Thoracic aorta (tissue), 2 donors: ENCODE data around the gene KNDC1. TPM values are rescaled to one million over a fixed set of nuclear protein-coding genes. Genes with fewer than 3 reads are reported as not detected.

Experiments
- ATAC-seq: fragments of 150-250 bp; one replicate; pipeline ENCODE4 v1.8.0; 2017; ENCODE audit warnings: low read depth; ENCODE audit not compliant: insufficient number of reproducible peaks, low FRiP score
- DNase-seq: peaks from one replicate; pipeline ENCODE4 v3.0.0-alpha.2; 2020; ENCODE audit warnings: low spot score
- H3K27ac ChIP-seq, 2 donors: fragments of 200-600 bp; sonication (generic); 1 replicate in 1 of 2; 2 replicates in 1 of 2; pipeline ENCODE4 v1.5.1; 2016; ENCODE audit warnings: mild to moderate bottlenecking in 2 of 2, moderate library complexity in 2 of 2
- H3K27me3 ChIP-seq: fragments of 200-600 bp; sonication (generic); replicated peaks from 2 replicates; pipeline ENCODE4 v1.6.0; 2016; ENCODE audit warnings: mild to moderate bottlenecking; ENCODE audit not compliant: insufficient read depth
- H3K36me3 ChIP-seq: fragments of 200-600 bp; sonication (generic); one replicate; pipeline ENCODE4 v1.5.1; 2016
- H3K4me1 ChIP-seq, 2 donors: fragments of 200-600 bp; sonication (generic); 1 replicate in 1 of 2; 2 replicates in 1 of 2; pipeline versions ENCODE4 v1.5.1 to v1.6.0; 2016; ENCODE audit warnings: low read depth in 2 of 2, mild to moderate bottlenecking in 1 of 2; ENCODE audit not compliant: control insufficient read depth in 1 of 2
- H3K4me3 ChIP-seq: fragments of 200-600 bp; sonication (generic); 2 replicates; pipeline ENCODE4 v1.5.1; 2016; ENCODE audit warnings: mild to moderate bottlenecking
- H3K9me3 ChIP-seq: fragments of 200-600 bp; sonication (generic); 2 replicates; pipeline ENCODE4 v1.5.1; 2016
- CTCF ChIP-seq: fragments of 200-600 bp; sonication (generic); IDR thresholded peaks from one replicate; pipeline ENCODE4 v1.5.1; 2019; ENCODE audit warnings: antibody characterized with exemption
- total RNA-seq, 2 donors: library from RNA; depleted of rRNA; stranded (reverse); fragments of >200 nt; gene quantifications; one replicate each; pipeline versions ENCODE4 v1.1.0 to v1.2.3, GENCODE V29; 2016

Gene KNDC1
- total RNA-seq, 2 donors from 2014 or later: 0.14 to 0.95 TPM

GRCh38 chr10:133224076-133224475 is 64.1 kb downstream of the KNDC1 start:
- H3K27me3 ChIP-seq: no peaks in the 10 kb centered on the region
- no peak for TF ChIP-seq CTCF
- no peak for DNase-seq
- H3K4me1 ChIP-seq: no peaks in the 10 kb centered on the region
- no peak overlapping the region for H3K27ac ChIP-seq
- ATAC-seq: no peak
- no peaks in the 10 kb centered on the region for H3K9me3 ChIP-seq
- H3K36me3 ChIP-seq: no peaks in the 10 kb centered on the region
- no peak overlapping the region for H3K4me3 ChIP-seq

- Histone ChIP-seq H3K4me1 (no peaks in the 10 kb centered on the region), H3K36me3 (no peaks in the 10 kb centered on the region), H3K4me3 (no peak overlapping the region), H3K27me3 (no peaks in the 10 kb centered on the region), H3K9me3 (no peaks in the 10 kb centered on the region), H3K27ac (no peak overlapping the region)
- no peak for DNase-seq
- no peak for ATAC-seq
- TF ChIP-seq CTCF: no peak
These were observed 64.8 kb downstream of the KNDC1 start for GRCh38 chr10:133224756-133225372.

GRCh38 chr10:133225707-133226191 is 65.7 kb downstream of the KNDC1 start:
- Histone ChIP-seq H3K36me3 (no peaks in the 10 kb centered on the region), H3K4me3 (no peak overlapping the region), H3K27ac (no peak overlapping the region), H3K27me3 (no peaks in the 10 kb centered on the region), H3K9me3 (no peaks in the 10 kb centered on the region), H3K4me1 (no peaks in the 10 kb centered on the region)
- TF ChIP-seq CTCF: no peak
- ATAC-seq (no peak), DNase-seq (no peak)

GRCh38 chr10:133226251-133226808 is 66.3 kb downstream of the KNDC1 start:
- H3K9me3 ChIP-seq: no peaks in the 10 kb centered on the region
- no peak overlapping the region for H3K4me3 ChIP-seq
- TF ChIP-seq CTCF: no peak
- no peaks in the 10 kb centered on the region for H3K4me1 ChIP-seq
- no peaks in the 10 kb centered on the region for H3K27me3 ChIP-seq
- H3K36me3 ChIP-seq: no peaks in the 10 kb centered on the region
- no peak for DNase-seq
- H3K27ac ChIP-seq: no peak overlapping the region
- ATAC-seq: no peak

- H3K27me3 ChIP-seq: no peaks in the 10 kb centered on the region
- DNase-seq (no peak), ATAC-seq (no peak)
- no peaks in the 10 kb centered on the region for H3K36me3 ChIP-seq
- TF ChIP-seq CTCF: no peak
- H3K4me3 ChIP-seq: no peak overlapping the region
- H3K27ac ChIP-seq: no peak overlapping the region
- H3K9me3 ChIP-seq: no peaks in the 10 kb centered on the region
- no peaks in the 10 kb centered on the region for H3K4me1 ChIP-seq
These were observed 67.2 kb downstream of the KNDC1 start for GRCh38 chr10:133227256-133227655.
